OCI-LY3 (cell line): ENCODE results near the gene DVL3.

Source experiments
- H2AFZ ChIP-seq: fragments of 200-600, 300-600 bp; shearing (Covaris generic); 2 replicates; pipeline ENCODE4 v1.6.0; 2014; ENCODE audit warnings: antibody characterized with exemption, low read depth, low read length
- H3K27ac ChIP-seq: fragments of 200-600, 300-600 bp; sonication (generic); 2 replicates; pipeline ENCODE4 v1.5.1; 2014; ENCODE audit warnings: mild to moderate bottlenecking, low read length, moderate library complexity, mixed read lengths
- H3K27me3 ChIP-seq: fragments of 200-600, 300-600 bp; sonication (generic); 2 replicates; pipeline ENCODE4 v1.6.1; 2014; ENCODE audit warnings: low read depth, low read length, mixed read lengths
- H3K36me3 ChIP-seq: fragments of 200-600, 300-600 bp; sonication (generic); replicated peaks from 2 replicates; pipeline ENCODE3; 2014; ENCODE audit warnings: low read depth, low read length, mixed read lengths
- H3K4me1 ChIP-seq: fragments of 300-600, 200-600 bp; sonication (generic); 2 replicates; pipeline ENCODE4 v1.6.1; 2014; ENCODE audit warnings: low read length, mixed read lengths
- H3K4me2 ChIP-seq: fragments of 200-600, 300-600 bp; sonication (generic); 2 replicates; pipeline ENCODE4 v1.6.1; 2014; ENCODE audit warnings: low read length, mixed read lengths
- H3K4me3 ChIP-seq: fragments of 300-600, 200-600 bp; sonication (generic); 2 replicates; pipeline ENCODE4 v1.5.1; 2014; ENCODE audit warnings: antibody characterized with exemption, mild to moderate bottlenecking, low read length, moderate library complexity
- H3K79me2 ChIP-seq: fragments of 300-600, 200-600 bp; shearing (Covaris generic); 2 replicates; pipeline ENCODE4 v1.6.1; 2014; ENCODE audit warnings: mild to moderate bottlenecking, low read length, mixed read lengths
- H3K9ac ChIP-seq: fragments of 300-600, 200-600 bp; shearing (Covaris generic); 2 replicates; pipeline ENCODE4 v1.6.0; 2014; ENCODE audit warnings: mild to moderate bottlenecking, low read length, moderate library complexity
- H3K9me3 ChIP-seq: fragments of 200-600, 300-600 bp; shearing (Covaris generic); 2 replicates; pipeline ENCODE4 v1.6.1; 2014; ENCODE audit warnings: low read length, mixed read lengths; ENCODE audit not compliant: insufficient read depth
- H4K20me1 ChIP-seq: fragments of 200-600, 300-600 bp; sonication (generic); 2 replicates; pipeline ENCODE4 v1.6.1; 2016; ENCODE audit warnings: low read length, mixed read lengths; ENCODE audit not compliant: insufficient read depth
- CTCF ChIP-seq: fragments of 200-600, 300-600 bp; sonication (generic); IDR thresholded peaks from 2 replicates; pipeline ENCODE4 v1.5.1; 2014; ENCODE audit warnings: antibody characterized with exemption, low read length, low read depth
- EZH2phosphoT487 ChIP-seq: fragments of 200-600 bp; shearing (Covaris generic); IDR thresholded peaks from 2 replicates; pipeline ENCODE4 v1.6.1; 2018; ENCODE audit warnings: antibody characterized with exemption, mixed run types, low read depth

DVL3 gene

GRCh38 chr3:184198509-184198908 lies 43.3 kb downstream of the DVL3 start:
- Histone ChIP-seq H4K20me1 (no peaks in the 10 kb centered on the region), H3K9ac (no peak overlapping the region), H3K4me1 (no peaks in the 10 kb centered on the region), H3K4me2 (no peak overlapping the region), H3K4me3 (no peak overlapping the region), H3K27ac (no peak overlapping the region), H3K27me3 (no peaks in the 10 kb centered on the region), H3K36me3 (peaks cover 16% of the 10 kb centered on the region), H2AFZ (no peak overlapping the region), H3K79me2 (no peaks in the 10 kb centered on the region), H3K9me3 (no peaks in the 10 kb centered on the region)
- TF ChIP-seq EZH2phosphoT487: no peak
- TF ChIP-seq CTCF: no peak

GRCh38 chr3:184200825-184201224 lies 45.6 kb downstream of the DVL3 start:
- no peaks in the 10 kb centered on the region for H4K20me1 ChIP-seq
- no peak overlapping the region for H3K4me3 ChIP-seq
- H3K27ac ChIP-seq: no peak overlapping the region
- no peak overlapping the region for H3K9ac ChIP-seq
- no peaks in the 10 kb centered on the region for H3K27me3 ChIP-seq
- H3K36me3 ChIP-seq: peaks cover 2% of the 10 kb centered on the region
- no peak overlapping the region for H2AFZ ChIP-seq
- H3K9me3 ChIP-seq: no peaks in the 10 kb centered on the region
- no peak overlapping the region for H3K4me2 ChIP-seq
- H3K4me1 ChIP-seq: no peaks in the 10 kb centered on the region
- H3K79me2 ChIP-seq: no peaks in the 10 kb centered on the region
- TF ChIP-seq EZH2phosphoT487: no peak
- no peak for TF ChIP-seq CTCF

GRCh38 chr3:184203526-184203925 lies 48.3 kb downstream of the DVL3 start:
- H3K4me3 ChIP-seq: no peak overlapping the region
- no peaks in the 10 kb centered on the region for H4K20me1 ChIP-seq
- no peaks in the 10 kb centered on the region for H3K9me3 ChIP-seq
- peaks cover 12% of the 10 kb centered on the region for H3K27me3 ChIP-seq
- H3K4me2 ChIP-seq: no peak overlapping the region
- H2AFZ ChIP-seq: no peak overlapping the region
- H3K79me2 ChIP-seq: no peaks in the 10 kb centered on the region
- no peaks in the 10 kb centered on the region for H3K4me1 ChIP-seq
- H3K9ac ChIP-seq: no peak overlapping the region
- no peak for TF ChIP-seq EZH2phosphoT487
- TF ChIP-seq CTCF: no peak
- no peaks in the 10 kb centered on the region for H3K36me3 ChIP-seq
- H3K27ac ChIP-seq: no peak overlapping the region

- TF ChIP-seq CTCF (no peak), EZH2phosphoT487 (no peak)
- Histone ChIP-seq H3K9ac (no peak overlapping the region), H2AFZ (no peak overlapping the region), H3K4me2 (no peak overlapping the region), H4K20me1 (no peaks in the 10 kb centered on the region), H3K4me1 (no peaks in the 10 kb centered on the region), H3K27me3 (peaks cover 18% of the 10 kb centered on the region), H3K9me3 (no peaks in the 10 kb centered on the region), H3K4me3 (no peak overlapping the region), H3K79me2 (no peaks in the 10 kb centered on the region), H3K36me3 (no peaks in the 10 kb centered on the region), H3K27ac (no peak overlapping the region)
These were observed 54.2 kb downstream of the DVL3 start for GRCh38 chr3:184209146-184209923.
